GM12878 (cell line): ENCODE measurements around the gene TARS3. TPM values are rescaled to one million over a fixed set of nuclear protein-coding genes. Genes with fewer than 3 reads are reported as not detected.
A peak's percentile ranks its signal among the peaks of the same experiment; 100 is the strongest.

ENCODE experiments used
- CREB1 ChIP-seq: IDR thresholded peaks from 2 replicates; pipeline ENCODE4 v1.6.1; 2012; ENCODE audit warnings: low read depth, mild to moderate bottlenecking, inconsistent platforms
- E2F8 ChIP-seq: fragments of 450-650 bp; IDR thresholded peaks from 2 replicates; pipeline ENCODE4 v1.6.1; 2018; ENCODE audit warnings: mild to moderate bottlenecking, low read depth, moderate library complexity; ENCODE audit not compliant: partially characterized antibody
- EZH2 ChIP-seq: IDR thresholded peaks from 2 replicates; pipeline ENCODE4 v1.6.1; 2012; ENCODE audit warnings: low read depth, mild to moderate bottlenecking, control low read depth, inconsistent platforms, low read length, borderline replicate concordance; ENCODE audit not compliant: control insufficient read depth
- FOXK2 ChIP-seq: fragments of 450-650 bp; IDR thresholded peaks from 2 replicates; pipeline ENCODE4 v1.6.1; 2017; ENCODE audit warnings: mild to moderate bottlenecking, moderate library complexity
- IRF5 ChIP-seq: fragments of 450-650 bp; IDR thresholded peaks from 2 replicates; pipeline ENCODE4 v1.6.1; 2017; ENCODE audit warnings: borderline replicate concordance
- LARP7 ChIP-seq: fragments of 450-650 bp; IDR thresholded peaks from 2 replicates; pipeline ENCODE4 v1.6.1; 2017; ENCODE audit warnings: mild to moderate bottlenecking
- MAX ChIP-seq: IDR thresholded peaks from 2 replicates; pipeline ENCODE4 v1.6.1; 2012; ENCODE audit warnings: low read depth, low read length, improper control_type of control experiment
- MEF2A ChIP-seq: IDR thresholded peaks from 2 replicates; pipeline ENCODE4 v1.6.1; 2011; ENCODE audit warnings: low read depth, mild to moderate bottlenecking, low read length, moderate library complexity; ENCODE audit not compliant: insufficient read depth
- MTA3 ChIP-seq: IDR thresholded peaks from 2 replicates; pipeline ENCODE4 v1.6.1; 2012; ENCODE audit warnings: low read length, inconsistent platforms, borderline replicate concordance
- MYC ChIP-seq: IDR thresholded peaks from 2 replicates; pipeline ENCODE4 v1.6.1; 2011; ENCODE audit warnings: mild to moderate bottlenecking, low read length, moderate library complexity, inconsistent platforms; ENCODE audit not compliant: insufficient read depth, insufficient replicate concordance, insufficient read length, severe bottlenecking
- NFYB ChIP-seq: IDR thresholded peaks from 2 replicates; pipeline ENCODE4 v1.6.1; 2011; ENCODE audit warnings: low read depth, mild to moderate bottlenecking, low read length, improper control_type of control experiment, moderate library complexity; ENCODE audit not compliant: insufficient read depth
- NRF1 ChIP-seq: conservative IDR thresholded peaks from 2 replicates; pipeline ENCODE4 v1.6.1; 2011; ENCODE audit warnings: mild to moderate bottlenecking, low read depth, low read length, improper control_type of control experiment
- PAX8 ChIP-seq: fragments of 450-650 bp; IDR thresholded peaks from 2 replicates; pipeline ENCODE4 v1.6.1; 2017; ENCODE audit warnings: mild to moderate bottlenecking, moderate library complexity
- RUNX3 ChIP-seq: IDR thresholded peaks from 2 replicates; pipeline ENCODE4 v1.6.1; 2012; ENCODE audit warnings: low read length, inconsistent platforms
- SIN3A ChIP-seq: IDR thresholded peaks from 2 replicates; pipeline ENCODE4 v1.6.1; 2012; ENCODE audit warnings: low read depth, low read length, improper control_type of control experiment
- SRF ChIP-seq, 2 experiments: IDR thresholded peaks; 2 replicates each; pipeline ENCODE4 v1.6.1; 2011; ENCODE audit warnings: low read depth in 2 of 2, low read length in 2 of 2, mild to moderate bottlenecking in 1 of 2, moderate library complexity in 1 of 2
- SUPT20H ChIP-seq: IDR thresholded peaks from 2 replicates; pipeline ENCODE4 v1.6.1; 2011; ENCODE audit warnings: low read depth, mild to moderate bottlenecking, low read length, moderate library complexity, borderline replicate concordance; ENCODE audit not compliant: control insufficient read depth
- TCF12 ChIP-seq: IDR thresholded peaks from 2 replicates; pipeline ENCODE4 v1.6.1; 2011; ENCODE audit warnings: low read depth, mild to moderate bottlenecking, low read length
- TCF3 ChIP-seq: IDR thresholded peaks from 2 replicates; pipeline ENCODE4 v1.6.1; 2012; ENCODE audit warnings: low read depth, mild to moderate bottlenecking, low read length, borderline replicate concordance; ENCODE audit not compliant: insufficient read depth
- ZNF592 ChIP-seq: fragments of 450-650 bp; IDR thresholded peaks from 2 replicates; pipeline ENCODE4 v1.6.1; 2017; ENCODE audit warnings: mild to moderate bottlenecking, moderate library complexity
- ZSCAN29 ChIP-seq: fragments of 450-650 bp; IDR thresholded peaks from 2 replicates; pipeline ENCODE4 v1.6.1; 2017; ENCODE audit warnings: mild to moderate bottlenecking, moderate library complexity
- polyA plus RNA-seq, 11 experiments: library from polyadenylated mRNA; depleted of rRNA in 4 of 11; unstranded in 6 of 11; stranded (reverse) in 5 of 11; fragments of >200 nt; fragmentation: Nextera tagmentation in 4 of 11; fragmentation: Illumina TruSeq in 1 of 11; extraction: Ambion mirVana in 4 of 11; extraction: Trizol in 1 of 11; gene quantifications; 1 replicate in 1 of 11; 2 replicates in 10 of 11; pipeline versions ENCODE4 v1.2.1 to v1.2.3, GENCODE V29; 2011 to 2016; ENCODE audit warnings: inconsistent platforms in 2 of 11, missing spikeins in 2 of 11, low read depth in 1 of 11
- total RNA-seq, 4 experiments: library from RNA; depleted of rRNA in 3 of 4; stranded (reverse); fragments of >200 nt in 3 of 4; fragmentation: Illumina TruSeq in 1 of 4; extraction: Trizol in 1 of 4; gene quantifications; 2 replicates each; pipeline versions ENCODE4 v1.2.1 to v1.2.3, GENCODE V29; 2013 to 2021

Gene TARS3
- total and polyA plus RNA-seq, 10 of the 15 experiments (the other 5 are each of a cell fraction or from before 2014, with no cell fraction given) = 1.4 to 7.8 (median 5.3) TPM

- TF ChIP-seq MAX = peak; percentile 54; the same call in 1 of the 2 replicates
- no peak for TF ChIP-seq EZH2
- no peak; the same call in 1 of the 2 replicates for TF ChIP-seq MTA3
- no peak for TF ChIP-seq FOXK2
- peak in 1 of 2 experiments; percentile 61; a peak in 2 of 4 replicates for TF ChIP-seq SRF (IDR thresholded peaks at IDR 0.05; ENCODE audit: low read depth in 2 of 2, low read length in 2 of 2)
- no peak for TF ChIP-seq SUPT20H
- TF ChIP-seq NFYB = no peak
- peak; percentile 99 for TF ChIP-seq LARP7
- no peak for TF ChIP-seq PAX8
- TF ChIP-seq ZSCAN29 = 0 out of 2 replicates have a peak, but pooled peaks have one; percentile 44
- peak; percentile 57 for TF ChIP-seq RUNX3
- TF ChIP-seq E2F8 = no peak
- TF ChIP-seq MEF2A = 0 out of 2 replicates have a peak, but pooled peaks have one; percentile 18
- TF ChIP-seq CREB1 = no peak
- 0 out of 2 replicates have a peak, but pooled peaks have one; percentile 15 for TF ChIP-seq ZNF592
- peak; percentile 60; the same call in 1 of the 2 replicates for TF ChIP-seq TCF3
- no peak; the same call in 1 of the 2 replicates for TF ChIP-seq SIN3A
- TF ChIP-seq NRF1 = peak; percentile 11; the same call in 1 of the 2 replicates
- peak; percentile 64 for TF ChIP-seq MYC
- TF ChIP-seq TCF12 = peak; percentile 68; the same call in 1 of the 2 replicates
- TF ChIP-seq IRF5 = no peak
Observed at GRCh38 chr15:101723874-101724674, at the start of gene TARS3 (continued).
